ENCODE results near the gene DAB2IP.

Gene DAB2IP

DNA sequence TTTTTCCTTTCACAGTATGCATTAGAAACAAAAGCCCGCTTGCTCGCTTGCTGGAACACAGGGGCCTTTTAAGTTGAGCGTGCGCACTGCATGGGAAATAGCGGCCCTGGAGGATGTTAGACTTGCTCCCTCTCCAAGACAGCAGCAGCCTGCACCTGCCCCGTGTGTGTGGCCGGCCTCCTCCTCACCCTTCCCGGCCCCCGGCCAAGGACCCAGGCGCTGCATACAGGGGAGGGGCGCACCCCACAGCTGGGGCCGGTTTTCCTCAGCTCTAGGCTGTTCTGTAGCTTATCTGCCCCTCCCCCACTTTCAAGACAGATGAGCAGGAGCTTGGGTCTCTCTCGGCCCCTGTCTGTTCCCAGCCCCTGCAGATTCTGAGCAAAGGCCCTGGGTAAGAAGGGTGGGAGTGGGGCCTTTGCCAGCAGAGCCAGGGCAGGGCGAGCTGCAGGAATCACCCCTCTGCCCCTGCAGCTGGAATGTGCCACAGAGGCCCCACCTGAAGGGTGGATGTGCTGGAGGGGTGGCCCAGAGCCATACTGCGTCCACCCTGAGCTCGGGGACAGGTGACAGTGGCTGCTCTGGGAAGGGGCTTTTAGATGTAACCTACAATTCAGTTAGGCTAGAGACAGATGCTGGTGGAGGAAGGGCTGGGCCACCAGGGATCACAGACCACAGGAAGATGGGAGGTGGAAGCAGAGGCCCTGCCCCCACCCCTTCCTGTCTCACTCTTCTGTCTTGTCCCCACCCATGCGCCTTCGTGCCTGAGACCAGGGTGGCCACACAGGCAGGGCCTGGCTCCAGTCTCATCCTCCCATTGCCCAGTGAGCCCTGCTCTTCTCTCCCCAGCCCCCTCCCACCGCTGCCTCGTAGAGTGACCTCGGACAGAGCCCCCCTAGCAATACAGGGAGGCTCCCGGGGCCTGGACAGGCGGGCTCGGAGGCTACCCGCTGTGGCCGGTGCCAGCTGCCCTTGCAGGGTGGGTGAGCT, 132.4 kb downstream of the DAB2IP start:
- TF ChIP-seq CTCF (IDR thresholded peaks at IDR 0.05; ENCODE audit: low read length, missing control alignments) = no peak
- no peak for DNase-seq (ENCODE audit: low read depth)
- no peak overlapping the region for H3K4me3 ChIP-seq (replicated peaks; ENCODE audit: low read depth, low read length)

- no peak for TF ChIP-seq CTCF (IDR thresholded peaks at IDR 0.05; ENCODE audit: low read length, missing control alignments)
- no peak for DNase-seq (ENCODE audit: low read depth)
- no peak overlapping the region for H3K4me3 ChIP-seq (replicated peaks; ENCODE audit: low read depth, low read length)
These were observed 133.4 kb downstream of the DAB2IP start for GRCh38 chr9:121784731-121785411.

GRCh38 chr9:121785673-121786542, 134.5 kb downstream of the DAB2IP start:
- DNase-seq (ENCODE audit: low read depth) = no peak
- no peak for TF ChIP-seq CTCF (IDR thresholded peaks at IDR 0.05; ENCODE audit: low read length, missing control alignments)
- no peak overlapping the region for H3K4me3 ChIP-seq (replicated peaks; ENCODE audit: low read depth, low read length)

DNA sequence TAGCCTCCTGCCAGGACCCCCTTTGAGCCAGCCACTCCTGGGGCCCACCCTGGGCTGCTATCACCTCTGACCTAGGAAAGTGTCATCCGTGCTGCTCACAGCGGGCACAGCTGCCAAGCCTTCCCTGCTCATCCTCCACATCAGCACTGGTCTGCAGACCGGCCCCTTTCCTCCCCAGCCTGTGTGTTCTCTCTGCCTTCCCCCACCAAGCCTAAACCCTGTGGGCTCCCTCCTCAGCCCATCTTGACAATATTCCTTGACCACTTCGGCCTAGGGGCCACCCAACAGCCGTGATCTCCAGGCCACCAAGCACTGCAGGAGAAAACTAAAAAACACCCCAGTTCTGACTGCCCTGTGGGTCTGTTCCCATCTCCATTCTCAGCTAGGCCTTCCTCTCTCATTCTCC, 135.1 kb downstream of the DAB2IP start:
- DNase-seq (ENCODE audit: low read depth) = no peak
- H3K4me3 ChIP-seq (replicated peaks; ENCODE audit: low read depth, low read length) = no peak overlapping the region
- no peak for TF ChIP-seq CTCF (IDR thresholded peaks at IDR 0.05; ENCODE audit: low read length, missing control alignments)

- DNase-seq (ENCODE audit: low read depth) = no peak
- no peak for TF ChIP-seq CTCF (IDR thresholded peaks at IDR 0.05; ENCODE audit: low read length, missing control alignments)
- H3K4me3 ChIP-seq (replicated peaks; ENCODE audit: low read depth, low read length) = no peak overlapping the region
These were observed 135.6 kb downstream of the DAB2IP start for GRCh38 chr9:121786998-121787422.

DNA sequence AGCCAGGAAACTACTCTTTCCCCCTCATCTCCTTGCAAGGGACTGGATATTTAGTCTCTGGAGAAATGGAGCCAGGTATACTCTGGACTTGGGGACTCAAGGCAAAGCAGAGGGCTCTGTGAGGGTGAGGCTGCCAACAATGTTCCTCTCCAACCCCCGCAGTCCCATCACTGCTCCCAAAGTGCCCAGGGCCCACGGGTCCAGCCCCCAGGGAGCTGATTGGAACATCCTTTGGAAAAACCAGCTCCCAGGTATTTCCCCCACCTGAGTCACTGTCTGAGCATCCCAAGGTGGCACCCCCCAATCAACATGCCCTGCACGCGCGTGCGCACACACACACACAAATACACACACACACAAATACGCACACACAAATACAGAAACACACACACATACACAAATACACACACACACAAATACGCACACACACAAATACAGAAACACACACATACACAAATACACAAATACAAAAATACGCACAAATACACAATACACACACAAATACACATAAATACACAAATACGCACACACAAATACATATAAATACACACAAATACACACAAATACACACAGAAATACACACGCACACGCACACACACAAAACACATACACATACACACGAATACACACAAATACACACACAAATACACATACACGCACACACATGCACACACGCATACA, 137.4 kb downstream of the DAB2IP start:
- no peak for DNase-seq (ENCODE audit: low read depth)
- H3K4me3 ChIP-seq (replicated peaks; ENCODE audit: low read depth, low read length) = no peak overlapping the region
- TF ChIP-seq CTCF (IDR thresholded peaks at IDR 0.05; ENCODE audit: low read length, missing control alignments) = no peak

All from fibroblast of pulmonary artery (primary cell).